SK-N-SH (cell line): ENCODE measurements around the gene FAM151B. TPM values are rescaled to one million over a fixed set of nuclear protein-coding genes. Genes with fewer than 3 reads are reported as not detected.

ENCODE experiments used
- CTCF ChIA-PET: fragments of 300-600, 350-600 bp; formaldehyde crosslinking; extraction: SDS; loops from one replicate; lab custom pipeline; 2021; lab: Yijun Ruan, JAX
- POLR2A ChIA-PET: fragments of 350-600 bp; sonication (Branson Sonifier 250); formaldehyde crosslinking; extraction: SDS; loops from one replicate; lab custom pipeline; 2020; ENCODE audit warnings: antibody characterized with exemption, inconsistent platforms; lab: Yijun Ruan, JAX
- DNase-seq: peaks from one replicate; pipeline ENCODE4 v3.0.0; 2012
- H2AFZ ChIP-seq: fragments of 200-600 bp; sonication (generic); 2 replicates; pipeline ENCODE4 v1.8.1; 2016; ENCODE audit warnings: antibody characterized with exemption, mild to moderate bottlenecking, low read depth
- H3F3A ChIP-seq: fragments of 200-600 bp; sonication (generic); replicated peaks from 2 replicates; pipeline ENCODE3; 2016; ENCODE audit warnings: antibody characterized with exemption, mild to moderate bottlenecking; ENCODE audit not compliant: insufficient read depth
- H3K27ac ChIP-seq, 2 experiments: fragments of 200-500 bp in 1 of 2; fragments of 200-600 bp in 1 of 2; sonication (Bioruptor generic) in 1 of 2; sonication (generic), shearing (Covaris generic) in 1 of 2; 2 replicates each; pipeline versions ENCODE4 v1.5.1 to v1.6.1; 2014 to 2016; ENCODE audit warnings: low read depth in 2 of 2, inconsistent platforms in 1 of 2, low read length in 1 of 2, mild to moderate bottlenecking in 1 of 2, mixed read lengths in 1 of 2
- H3K27me3 ChIP-seq: fragments of 200-600 bp; sonication (generic), shearing (Covaris generic); 2 replicates; pipeline ENCODE4 v1.6.1; 2016; ENCODE audit warnings: mixed run types; ENCODE audit not compliant: insufficient read depth
- H3K36me3 ChIP-seq, 2 experiments: fragments of 200-500 bp in 1 of 2; fragments of 200-600 bp in 1 of 2; sonication (Bioruptor generic) in 1 of 2; sonication (generic) in 1 of 2; replicated peaks in 1 of 2; 2 replicates each; pipeline versions ENCODE3 to v1.5.1; 2014 to 2016; ENCODE audit warnings: low read length in 1 of 2, mild to moderate bottlenecking in 1 of 2; ENCODE audit not compliant: insufficient read depth in 2 of 2, control insufficient read depth in 1 of 2
- H3K4me1 ChIP-seq, 2 experiments: fragments of 200-500 bp in 1 of 2; fragments of 200-600 bp in 1 of 2; sonication (Bioruptor generic) in 1 of 2; sonication (generic), shearing (Covaris generic) in 1 of 2; 2 replicates each; pipeline versions ENCODE4 v1.5.1 to v1.6.1; 2014 to 2016; ENCODE audit warnings: low read depth in 1 of 2, low read length in 1 of 2, mixed run types in 1 of 2; ENCODE audit not compliant: insufficient read depth in 2 of 2, control insufficient read depth in 1 of 2
- H3K4me2 ChIP-seq: fragments of 200-600 bp; sonication (generic), shearing (Covaris generic); 2 replicates; pipeline ENCODE4 v1.6.1; 2017; ENCODE audit warnings: mixed run types
- H3K4me3 ChIP-seq, 2 experiments: fragments of 200-500 bp in 1 of 2; fragments of 200-600 bp in 1 of 2; sonication (Bioruptor generic) in 1 of 2; sonication (generic), shearing (Covaris generic) in 1 of 2; 2 replicates each; pipeline versions ENCODE4 v1.5.1 to v1.8.1; 2014 to 2016; ENCODE audit warnings: low read depth in 2 of 2, inconsistent platforms in 1 of 2, low read length in 1 of 2, mild to moderate bottlenecking in 1 of 2, mixed read lengths in 1 of 2, moderate library complexity in 1 of 2
- H3K79me2 ChIP-seq: fragments of 200-600 bp; sonication (generic); 2 replicates; pipeline ENCODE4 v1.8.1; 2017; ENCODE audit warnings: mild to moderate bottlenecking; ENCODE audit not compliant: insufficient read depth
- H3K9ac ChIP-seq: fragments of 200-600 bp; sonication (generic); 2 replicates; pipeline ENCODE4 v1.6.1; 2017; ENCODE audit warnings: mixed run types
- H3K9me2 ChIP-seq: fragments of 200-600 bp; sonication (generic); 2 replicates; pipeline ENCODE4 v1.6.1; 2017; ENCODE audit warnings: mixed run types
- H3K9me3 ChIP-seq: fragments of 200-600 bp; sonication (generic); 2 replicates; pipeline ENCODE4 v1.6.1; 2017; ENCODE audit warnings: mixed run types, mild to moderate bottlenecking, moderate library complexity
- H4K20me1 ChIP-seq: fragments of 200-600 bp; sonication (generic); 2 replicates; pipeline ENCODE4 v1.6.1; 2017; ENCODE audit warnings: mild to moderate bottlenecking, mixed run types; ENCODE audit not compliant: insufficient read depth
- EP300 ChIP-seq, 2 experiments: IDR thresholded peaks; 2 replicates each; pipeline versions ENCODE4 v1.4.0 to v1.6.1; 2012; ENCODE audit warnings: borderline replicate concordance in 1 of 2, low read depth in 1 of 2, low read length in 1 of 2
- FOXM1 ChIP-seq: IDR thresholded peaks from 2 replicates; pipeline ENCODE4 v1.4.0; 2012; ENCODE audit warnings: low read depth, mild to moderate bottlenecking
- GABPA ChIP-seq: IDR thresholded peaks from 2 replicates; pipeline ENCODE4 v1.4.0; 2012; ENCODE audit warnings: low read depth, mild to moderate bottlenecking
- MEF2A ChIP-seq: IDR thresholded peaks from 2 replicates; pipeline ENCODE4 v1.4.0; 2012; ENCODE audit warnings: low read depth, borderline replicate concordance
- RAD21 ChIP-seq: IDR thresholded peaks from 2 replicates; pipeline ENCODE4 v1.6.1; 2012; ENCODE audit warnings: mild to moderate bottlenecking, low read length
- RXRA ChIP-seq: IDR thresholded peaks from 2 replicates; pipeline ENCODE4 v1.4.0; 2012; ENCODE audit warnings: low read depth, mild to moderate bottlenecking, borderline replicate concordance
- SIN3A ChIP-seq: IDR thresholded peaks from 2 replicates; pipeline ENCODE4 v1.6.1; 2012; ENCODE audit warnings: low read depth, mild to moderate bottlenecking, low read length, moderate library complexity, borderline replicate concordance
- SMC3 ChIP-seq: IDR thresholded peaks from 2 replicates; pipeline ENCODE4 v1.6.1; 2012; ENCODE audit warnings: low read depth, low read length, improper control_type of control experiment
- TAF1 ChIP-seq: IDR thresholded peaks from 2 replicates; pipeline ENCODE4 v1.6.1; 2012; ENCODE audit warnings: low read depth, mild to moderate bottlenecking, low read length, moderate library complexity, borderline replicate concordance
- TCF12 ChIP-seq: IDR thresholded peaks from 2 replicates; pipeline ENCODE4 v1.4.0; 2012
- TEAD4 ChIP-seq: IDR thresholded peaks from 2 replicates; pipeline ENCODE4 v1.4.0; 2012; ENCODE audit warnings: mild to moderate bottlenecking, borderline replicate concordance; ENCODE audit not compliant: insufficient read depth
- WGBS: methylation state at CpG from one replicate; pipeline ENCODE4 v1.1.6; 2017; ENCODE audit warnings: low lambda C conversion rate; 5-methylcytosine and 5-hydroxymethylcytosine counted together
- polyA plus RNA-seq, 3 experiments: library from polyadenylated mRNA; depleted of rRNA; stranded (reverse); fragments of >200 nt; gene quantifications; 2 replicates each; pipeline ENCODE4 v1.2.3, GENCODE V29; 2012
- TF ChIP-seq, protein P1 (sequence below): IDR thresholded peaks from 2 replicates; pipeline ENCODE4 v1.4.0; 2012; ENCODE audit warnings: low read depth
- TF ChIP-seq, protein P2 (sequence below): IDR thresholded peaks from 2 replicates; pipeline ENCODE4; 2012
- TF ChIP-seq, protein P3 (sequence below): IDR thresholded peaks from 2 replicates; pipeline ENCODE4 v1.6.1; 2012; ENCODE audit warnings: mild to moderate bottlenecking, low read depth, low read length, moderate library complexity
- TF ChIP-seq, protein P4 (sequence below): fragments of 200-600 bp; sonication (generic); IDR thresholded peaks from 2 replicates; pipeline ENCODE4 v1.6.1; 2017; ENCODE audit warnings: antibody characterized with exemption, mild to moderate bottlenecking, moderate library complexity

The FAM151B gene
- polyA plus RNA-seq, 1 of the 3 experiments (the other 2 are of a cell fraction), result 1.2 TPM

DNA sequence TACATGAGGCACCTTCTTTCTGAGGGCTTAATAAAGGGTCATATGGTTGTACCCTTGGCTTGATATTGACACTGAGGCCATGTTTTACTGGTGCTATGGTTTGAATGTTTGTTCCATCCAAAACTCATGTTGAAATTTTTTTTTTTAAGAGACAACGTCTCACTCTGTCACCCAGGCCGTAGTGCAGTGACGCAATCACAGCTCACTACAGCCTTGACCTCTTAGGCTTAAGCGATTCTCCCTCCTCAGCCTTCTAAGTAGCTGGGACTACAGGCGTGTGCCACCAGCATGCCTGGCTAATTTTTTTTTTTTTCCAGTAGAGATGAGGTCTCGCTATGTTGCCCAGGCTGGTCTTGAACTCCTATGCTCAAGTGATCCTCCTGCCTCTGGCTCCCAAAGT lies 20.9 kb downstream of the FAM151B start:
- no peaks in the 10 kb centered on the region for H3K9me3 ChIP-seq
- CTCF ChIA-PET, result no interaction called here
- 98% methylated on average over 6 of the region's 6 CpGs for WGBS
- H3K4me1 ChIP-seq, result no peaks in the 10 kb centered on the region
- H2AFZ ChIP-seq, result no peak overlapping the region
- H3K4me2 ChIP-seq, result no peak overlapping the region
- POLR2A ChIA-PET, result no interaction called here
- no peaks in the 10 kb centered on the region for H3K27me3 ChIP-seq
- no peak overlapping the region for H3K4me3 ChIP-seq
- DNase-seq, result no peak
- no peaks in the 10 kb centered on the region for H3K9me2 ChIP-seq
- H3K79me2 ChIP-seq, result no peaks in the 10 kb centered on the region
- H3F3A ChIP-seq, result no peaks in the 10 kb centered on the region
- no peak overlapping the region for H3K27ac ChIP-seq
- TF ChIP-seq EP300 (IDR thresholded peaks at IDR 0.05; ENCODE audit: borderline replicate concordance in 1 of 2, low read depth in 1 of 2, low read length in 1 of 2), result no peak
- no peak for TF ChIP-seq SMC3
- TF ChIP-seq, protein P1, sequence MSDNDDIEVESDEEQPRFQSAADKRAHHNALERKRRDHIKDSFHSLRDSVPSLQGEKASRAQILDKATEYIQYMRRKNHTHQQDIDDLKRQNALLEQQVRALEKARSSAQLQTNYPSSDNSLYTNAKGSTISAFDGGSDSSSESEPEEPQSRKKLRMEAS, result no peak
- no peak for TF ChIP-seq RAD21
- TF ChIP-seq FOXM1, result no peak
- TF ChIP-seq TAF1, result no peak
- no peak for TF ChIP-seq TCF12
- TF ChIP-seq SIN3A, result no peak
- TF ChIP-seq MEF2A, result no peak
- TF ChIP-seq RXRA, result no peak
- TF ChIP-seq, protein P2, sequence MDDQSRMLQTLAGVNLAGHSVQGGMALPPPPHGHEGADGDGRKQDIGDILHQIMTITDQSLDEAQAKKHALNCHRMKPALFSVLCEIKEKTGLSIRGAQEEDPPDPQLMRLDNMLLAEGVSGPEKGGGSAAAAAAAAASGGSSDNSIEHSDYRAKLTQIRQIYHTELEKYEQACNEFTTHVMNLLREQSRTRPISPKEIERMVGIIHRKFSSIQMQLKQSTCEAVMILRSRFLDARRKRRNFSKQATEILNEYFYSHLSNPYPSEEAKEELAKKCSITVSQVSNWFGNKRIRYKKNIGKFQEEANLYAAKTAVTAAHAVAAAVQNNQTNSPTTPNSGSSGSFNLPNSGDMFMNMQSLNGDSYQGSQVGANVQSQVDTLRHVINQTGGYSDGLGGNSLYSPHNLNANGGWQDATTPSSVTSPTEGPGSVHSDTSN, result no peak
- no peak for TF ChIP-seq TEAD4
- TF ChIP-seq, protein P3, sequence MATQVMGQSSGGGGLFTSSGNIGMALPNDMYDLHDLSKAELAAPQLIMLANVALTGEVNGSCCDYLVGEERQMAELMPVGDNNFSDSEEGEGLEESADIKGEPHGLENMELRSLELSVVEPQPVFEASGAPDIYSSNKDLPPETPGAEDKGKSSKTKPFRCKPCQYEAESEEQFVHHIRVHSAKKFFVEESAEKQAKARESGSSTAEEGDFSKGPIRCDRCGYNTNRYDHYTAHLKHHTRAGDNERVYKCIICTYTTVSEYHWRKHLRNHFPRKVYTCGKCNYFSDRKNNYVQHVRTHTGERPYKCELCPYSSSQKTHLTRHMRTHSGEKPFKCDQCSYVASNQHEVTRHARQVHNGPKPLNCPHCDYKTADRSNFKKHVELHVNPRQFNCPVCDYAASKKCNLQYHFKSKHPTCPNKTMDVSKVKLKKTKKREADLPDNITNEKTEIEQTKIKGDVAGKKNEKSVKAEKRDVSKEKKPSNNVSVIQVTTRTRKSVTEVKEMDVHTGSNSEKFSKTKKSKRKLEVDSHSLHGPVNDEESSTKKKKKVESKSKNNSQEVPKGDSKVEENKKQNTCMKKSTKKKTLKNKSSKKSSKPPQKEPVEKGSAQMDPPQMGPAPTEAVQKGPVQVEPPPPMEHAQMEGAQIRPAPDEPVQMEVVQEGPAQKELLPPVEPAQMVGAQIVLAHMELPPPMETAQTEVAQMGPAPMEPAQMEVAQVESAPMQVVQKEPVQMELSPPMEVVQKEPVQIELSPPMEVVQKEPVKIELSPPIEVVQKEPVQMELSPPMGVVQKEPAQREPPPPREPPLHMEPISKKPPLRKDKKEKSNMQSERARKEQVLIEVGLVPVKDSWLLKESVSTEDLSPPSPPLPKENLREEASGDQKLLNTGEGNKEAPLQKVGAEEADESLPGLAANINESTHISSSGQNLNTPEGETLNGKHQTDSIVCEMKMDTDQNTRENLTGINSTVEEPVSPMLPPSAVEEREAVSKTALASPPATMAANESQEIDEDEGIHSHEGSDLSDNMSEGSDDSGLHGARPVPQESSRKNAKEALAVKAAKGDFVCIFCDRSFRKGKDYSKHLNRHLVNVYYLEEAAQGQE, result no peak
- TF ChIP-seq, protein P4, sequence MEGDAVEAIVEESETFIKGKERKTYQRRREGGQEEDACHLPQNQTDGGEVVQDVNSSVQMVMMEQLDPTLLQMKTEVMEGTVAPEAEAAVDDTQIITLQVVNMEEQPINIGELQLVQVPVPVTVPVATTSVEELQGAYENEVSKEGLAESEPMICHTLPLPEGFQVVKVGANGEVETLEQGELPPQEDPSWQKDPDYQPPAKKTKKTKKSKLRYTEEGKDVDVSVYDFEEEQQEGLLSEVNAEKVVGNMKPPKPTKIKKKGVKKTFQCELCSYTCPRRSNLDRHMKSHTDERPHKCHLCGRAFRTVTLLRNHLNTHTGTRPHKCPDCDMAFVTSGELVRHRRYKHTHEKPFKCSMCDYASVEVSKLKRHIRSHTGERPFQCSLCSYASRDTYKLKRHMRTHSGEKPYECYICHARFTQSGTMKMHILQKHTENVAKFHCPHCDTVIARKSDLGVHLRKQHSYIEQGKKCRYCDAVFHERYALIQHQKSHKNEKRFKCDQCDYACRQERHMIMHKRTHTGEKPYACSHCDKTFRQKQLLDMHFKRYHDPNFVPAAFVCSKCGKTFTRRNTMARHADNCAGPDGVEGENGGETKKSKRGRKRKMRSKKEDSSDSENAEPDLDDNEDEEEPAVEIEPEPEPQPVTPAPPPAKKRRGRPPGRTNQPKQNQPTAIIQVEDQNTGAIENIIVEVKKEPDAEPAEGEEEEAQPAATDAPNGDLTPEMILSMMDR, result no peak
- TF ChIP-seq GABPA, result no peak
- no peaks in the 10 kb centered on the region for H4K20me1 ChIP-seq
- no peak overlapping the region for H3K9ac ChIP-seq
- H3K36me3 ChIP-seq, result peaks cover 2 to 4% of the 10 kb centered on the region in 2 experiments
